Lung (tissue), 12 donors: ENCODE results near the gene UBE2F. TPM values are rescaled to one million over a fixed set of nuclear protein-coding genes. Genes with fewer than 3 reads are reported as not detected.

Experiments
- ATAC-seq: fragments of 200-7000 bp; cut with Tn5 transposase; one replicate; pipeline ENCODE4 v1.9.1; 2020; ENCODE audit warnings: moderate number of reproducible peaks; ENCODE audit not compliant: insufficient read depth, low FRiP score
- DNase-seq, 3 donors: peaks; one replicate each; pipeline ENCODE4 v3.0.0-alpha.2; 2013 to 2017
- H3K27ac ChIP-seq, 2 donors: one replicate each; pipeline ENCODE4 v1.5.1; 2013; ENCODE audit warnings: mild to moderate bottlenecking in 2 of 2, moderate library complexity in 2 of 2, control low read depth in 1 of 2, inconsistent platforms in 1 of 2, low read depth in 1 of 2, low read length in 1 of 2
- H3K27me3 ChIP-seq, 3 donors: one replicate each; pipeline ENCODE4 v1.5.1; 2013; ENCODE audit warnings: low read length in 2 of 3; ENCODE audit not compliant: control insufficient read depth in 3 of 3, insufficient read depth in 3 of 3
- H3K36me3 ChIP-seq, 4 donors: one replicate each; pipeline ENCODE4 v1.5.1; 2013; ENCODE audit warnings: low read length in 4 of 4, mild to moderate bottlenecking in 1 of 4, moderate library complexity in 1 of 4; ENCODE audit not compliant: control insufficient read depth in 4 of 4, insufficient read depth in 4 of 4
- H3K4me1 ChIP-seq, 5 donors: one replicate each; pipeline ENCODE4 v1.5.1; 2013; ENCODE audit warnings: low read length in 5 of 5, mild to moderate bottlenecking in 2 of 5, moderate library complexity in 1 of 5; ENCODE audit not compliant: control insufficient read depth in 5 of 5, insufficient read depth in 5 of 5
- H3K4me3 ChIP-seq: one replicate; pipeline ENCODE4 v1.5.1; 2013; ENCODE audit warnings: mild to moderate bottlenecking, control low read depth, moderate library complexity
- H3K9ac ChIP-seq, 2 donors: one replicate each; pipeline ENCODE4 v1.5.1; 2013; ENCODE audit warnings: low read length in 2 of 2, control low read depth in 1 of 2; ENCODE audit not compliant: insufficient read depth in 1 of 2
- H3K9me3 ChIP-seq, 4 donors: one replicate each; pipeline ENCODE4 v1.5.1; 2013; ENCODE audit warnings: low read length in 3 of 4, mild to moderate bottlenecking in 1 of 4, moderate library complexity in 1 of 4; ENCODE audit not compliant: control insufficient read depth in 4 of 4, insufficient read depth in 3 of 4
- WGBS, 2 donors: extraction: QIAGEN DNeasy Blood & Tissue Kit; methylation state at CpG; one replicate each; pipeline ENCODE4 v1.1.7; 2013; 5-methylcytosine and 5-hydroxymethylcytosine counted together
- polyA plus RNA-seq, 2 donors: library from polyadenylated mRNA; stranded (reverse); fragments of 200-250 nt; gene quantifications; one replicate each; pipeline ENCODE4 v1.2.1, GENCODE V29; 2013
- total RNA-seq, 2 donors: library from RNA; depleted of rRNA in 1 of 2; stranded (reverse); fragments of >200 nt in 1 of 2; gene quantifications; one replicate each; pipeline ENCODE4 v1.2.1, GENCODE V29; 2014 to 2021
- TF ChIP-seq, protein P1 (sequence below): IDR thresholded peaks from 2 replicates; pipeline ENCODE4 v1.5.1; 2012; ENCODE audit warnings: mild to moderate bottlenecking; ENCODE audit errors: control extremely low read depth, extremely low read depth
- donor health status: control.
- donor health status: control.
- donor health status: Bipolar disorder and iron deficiency.
- donor health status: healthy.
- donor health status: DM: yes; HTN: yes; CAD: no.

The UBE2F gene
- total and polyA plus RNA-seq, 4 donors = 30.3 to 63.3 (median 46.8) TPM

DNA sequence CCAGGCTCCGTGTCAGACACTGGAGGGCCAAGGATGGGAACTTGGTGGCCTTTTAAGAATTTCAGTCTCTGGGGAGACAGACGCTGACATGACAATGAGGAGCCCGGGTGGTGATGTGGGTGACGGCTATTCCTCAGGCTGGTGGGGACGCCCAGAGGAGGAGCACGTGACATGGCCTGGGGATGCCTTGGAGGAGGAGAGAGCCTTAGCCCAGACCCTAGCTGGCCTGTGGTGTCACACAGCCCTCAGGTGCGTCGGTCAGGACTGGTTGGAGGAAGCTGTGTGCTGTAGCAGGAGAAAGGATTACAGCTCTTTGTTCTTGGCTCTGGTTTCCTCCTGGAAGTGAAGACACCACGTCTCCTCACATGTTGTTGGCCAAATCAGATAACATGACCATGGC lies 54.0 kb downstream of the UBE2F start:
- H3K4me3 ChIP-seq = no peak overlapping the region
- no peak overlapping the region for H3K27ac ChIP-seq
- ATAC-seq (no peak), DNase-seq (no peak)
- no peak overlapping the region for H3K9ac ChIP-seq
- H3K27me3 ChIP-seq = no peaks in the 10 kb centered on the region
- 86 to 92% methylated on average over 9 of the region's 9 CpGs for WGBS, 2 donors
- H3K4me1 ChIP-seq = no peaks in the 10 kb centered on the region
- no peaks in the 10 kb centered on the region for H3K9me3 ChIP-seq
- TF ChIP-seq, protein P1, sequence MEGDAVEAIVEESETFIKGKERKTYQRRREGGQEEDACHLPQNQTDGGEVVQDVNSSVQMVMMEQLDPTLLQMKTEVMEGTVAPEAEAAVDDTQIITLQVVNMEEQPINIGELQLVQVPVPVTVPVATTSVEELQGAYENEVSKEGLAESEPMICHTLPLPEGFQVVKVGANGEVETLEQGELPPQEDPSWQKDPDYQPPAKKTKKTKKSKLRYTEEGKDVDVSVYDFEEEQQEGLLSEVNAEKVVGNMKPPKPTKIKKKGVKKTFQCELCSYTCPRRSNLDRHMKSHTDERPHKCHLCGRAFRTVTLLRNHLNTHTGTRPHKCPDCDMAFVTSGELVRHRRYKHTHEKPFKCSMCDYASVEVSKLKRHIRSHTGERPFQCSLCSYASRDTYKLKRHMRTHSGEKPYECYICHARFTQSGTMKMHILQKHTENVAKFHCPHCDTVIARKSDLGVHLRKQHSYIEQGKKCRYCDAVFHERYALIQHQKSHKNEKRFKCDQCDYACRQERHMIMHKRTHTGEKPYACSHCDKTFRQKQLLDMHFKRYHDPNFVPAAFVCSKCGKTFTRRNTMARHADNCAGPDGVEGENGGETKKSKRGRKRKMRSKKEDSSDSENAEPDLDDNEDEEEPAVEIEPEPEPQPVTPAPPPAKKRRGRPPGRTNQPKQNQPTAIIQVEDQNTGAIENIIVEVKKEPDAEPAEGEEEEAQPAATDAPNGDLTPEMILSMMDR = no peak
- peaks cover 0 to 8% (median 3%) of the 10 kb centered on the region in 4 donors for H3K36me3 ChIP-seq

DNA sequence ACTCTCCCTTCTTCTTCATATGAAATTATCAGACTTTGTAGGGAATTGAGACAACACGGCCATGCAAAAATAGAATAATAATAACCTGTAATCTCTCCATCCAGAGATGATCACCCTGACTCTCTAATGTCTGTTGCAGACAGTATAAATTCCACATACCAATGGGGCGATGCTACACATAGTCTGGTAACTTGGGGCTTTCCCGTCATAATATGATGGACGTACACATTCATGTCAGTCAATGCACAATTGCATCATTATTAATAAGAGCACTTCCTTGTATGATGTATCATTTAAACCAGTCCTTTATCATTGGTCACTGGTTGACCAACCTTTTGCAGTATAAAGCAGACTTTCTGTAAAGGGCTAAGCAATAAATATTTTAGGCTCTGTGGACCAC lies 54.5 kb downstream of the UBE2F start:
- Histone ChIP-seq H3K27ac (no peak overlapping the region), H3K9ac (no peak overlapping the region), H3K36me3 (peaks cover 0 to 10% (median 3%) of the 10 kb centered on the region in 4 donors), H3K4me3 (no peak overlapping the region), H3K9me3 (no peaks in the 10 kb centered on the region), H3K27me3 (no peaks in the 10 kb centered on the region), H3K4me1 (no peaks in the 10 kb centered on the region)
- no peak for DNase-seq
- ATAC-seq = no peak
- TF ChIP-seq, protein P1 = no peak
- WGBS, 2 donors = 92 to 94% methylated on average over 4 of the region's 4 CpGs

DNA sequence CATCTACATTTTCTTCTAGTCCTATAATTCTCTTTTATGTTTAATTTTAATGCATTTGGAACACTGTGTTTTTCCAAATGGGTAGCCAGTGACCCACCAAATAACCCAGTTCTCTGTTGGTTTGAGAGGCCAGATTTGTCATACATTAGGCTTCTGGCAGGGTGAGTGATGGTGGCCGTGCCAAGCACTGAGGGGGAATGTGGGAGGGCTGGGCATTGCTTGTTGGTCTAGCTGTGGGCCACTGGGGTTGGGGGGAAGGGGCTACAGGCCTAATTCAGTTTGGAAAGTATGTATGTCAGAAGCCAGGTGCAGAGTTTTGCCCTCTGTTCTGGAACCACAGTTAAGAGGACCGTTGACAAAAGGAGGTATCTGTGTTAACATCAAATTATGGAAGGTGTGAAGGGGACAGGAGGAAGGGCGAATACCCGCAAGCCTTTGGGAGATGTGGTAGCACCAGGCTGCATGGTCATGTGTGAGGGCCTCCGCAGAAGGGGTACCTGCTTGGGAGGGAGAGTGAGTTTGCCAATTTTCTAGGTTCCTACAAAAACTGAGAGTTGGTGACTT lies 55.9 kb downstream of the UBE2F start:
- ATAC-seq (no peak), DNase-seq (no peak)
- no peaks in the 10 kb centered on the region for H3K27me3 ChIP-seq
- H3K9me3 ChIP-seq = peaks cover 0 to 1% (median 0%) of the 10 kb centered on the region in 4 donors
- no peak overlapping the region for H3K4me3 ChIP-seq
- no peak overlapping the region for H3K27ac ChIP-seq
- no peaks in the 10 kb centered on the region for H3K4me1 ChIP-seq
- H3K9ac ChIP-seq = no peak overlapping the region
- TF ChIP-seq, protein P1 = no peak
- H3K36me3 ChIP-seq = peaks cover 0 to 15% (median 2%) of the 10 kb centered on the region in 4 donors
- WGBS, 2 donors = 94% methylated on average over 5 of the region's 5 CpGs

DNA sequence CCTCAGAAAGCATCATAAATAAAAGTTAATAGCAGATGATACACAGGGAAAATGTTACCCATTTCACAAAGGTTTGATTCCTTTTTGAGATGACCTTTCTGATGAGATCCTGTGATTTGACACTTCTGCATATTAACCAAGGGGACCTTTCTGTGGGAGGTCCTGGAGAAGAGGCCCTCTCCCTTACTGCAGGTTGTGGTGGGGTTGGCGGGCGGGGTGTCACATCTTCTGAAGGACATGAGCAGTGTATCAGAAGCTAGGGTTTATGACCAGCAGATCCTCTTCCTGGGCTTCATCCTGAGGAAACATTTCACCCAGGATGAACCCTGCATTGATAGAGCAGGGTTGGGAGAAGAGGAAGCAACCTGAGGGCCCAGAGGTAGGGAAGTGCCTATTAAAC lies 56.8 kb downstream of the UBE2F start:
- Histone ChIP-seq H3K9ac (no peak overlapping the region), H3K4me3 (no peak overlapping the region), H3K36me3 (peaks cover 0 to 20% (median 1%) of the 10 kb centered on the region in 4 donors), H3K9me3 (peaks cover 0 to 1% (median 0%) of the 10 kb centered on the region in 4 donors), H3K4me1 (no peaks in the 10 kb centered on the region), H3K27me3 (no peaks in the 10 kb centered on the region), H3K27ac (no peak overlapping the region)
- TF ChIP-seq, protein P1 = no peak
- no peak for ATAC-seq
- no peak for DNase-seq
- 95 to 98% methylated on average over 2 of the region's 2 CpGs for WGBS, 2 donors
